GM10266 (cell line): ENCODE measurements around the gene MOGAT2.

Experiments used
- DNase-seq: peaks from one replicate; pipeline ENCODE4 v3.0.0; 2012; ENCODE audit errors: extremely low spot score
- CTCF ChIP-seq: IDR thresholded peaks from 2 replicates; pipeline ENCODE4 v1.5.1; 2012; ENCODE audit warnings: mild to moderate bottlenecking, low read depth; ENCODE audit not compliant: control insufficient read depth, insufficient read depth; ENCODE audit errors: missing control alignments

Gene MOGAT2

DNA sequence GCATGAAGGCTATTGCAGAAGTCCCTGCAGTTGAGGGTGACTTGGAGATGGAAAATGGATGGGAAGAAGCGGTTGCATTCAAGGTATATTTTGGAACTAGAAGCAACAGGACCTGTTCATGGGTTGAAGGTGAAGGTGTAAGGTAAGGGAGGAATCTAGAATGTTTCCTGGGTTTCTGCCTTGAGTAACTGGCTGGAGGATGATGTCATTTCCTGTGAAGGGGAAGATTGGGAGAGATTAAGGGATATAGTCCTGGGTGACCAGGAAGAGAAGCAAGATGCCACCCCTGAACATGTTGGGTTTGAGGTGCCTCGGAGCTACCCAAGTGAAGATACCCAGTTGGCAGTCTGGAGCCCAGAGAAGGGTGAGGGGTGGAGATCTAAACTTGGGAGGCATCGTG, 12.1 kb upstream of the MOGAT2 start:
- no peak for TF ChIP-seq CTCF
- no peak for DNase-seq

DNA sequence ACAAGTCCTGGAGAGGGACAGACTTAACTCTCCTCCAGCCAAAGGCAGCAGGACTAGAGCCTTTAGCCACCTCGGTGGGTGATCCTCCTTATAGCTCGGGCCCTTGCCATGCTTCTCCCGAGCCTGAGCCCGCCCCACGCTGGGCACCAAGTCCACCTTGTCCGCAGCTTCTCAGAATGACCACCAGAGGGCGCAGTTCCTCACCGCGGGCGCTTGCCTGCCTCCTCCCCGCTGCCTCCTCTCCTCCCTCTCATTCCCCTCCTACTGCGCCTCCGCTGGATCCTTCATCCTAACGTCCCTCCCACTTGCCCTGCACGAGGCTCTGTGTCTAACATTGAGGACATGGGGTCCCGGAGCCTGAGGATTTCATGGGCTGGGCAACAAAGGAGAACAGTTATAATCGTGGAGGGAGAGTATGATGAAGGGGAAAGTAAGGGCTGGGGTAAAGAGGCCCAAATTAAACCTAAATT, 11.3 kb upstream of the MOGAT2 start:
- TF ChIP-seq CTCF: peak; percentile 94

DNA sequence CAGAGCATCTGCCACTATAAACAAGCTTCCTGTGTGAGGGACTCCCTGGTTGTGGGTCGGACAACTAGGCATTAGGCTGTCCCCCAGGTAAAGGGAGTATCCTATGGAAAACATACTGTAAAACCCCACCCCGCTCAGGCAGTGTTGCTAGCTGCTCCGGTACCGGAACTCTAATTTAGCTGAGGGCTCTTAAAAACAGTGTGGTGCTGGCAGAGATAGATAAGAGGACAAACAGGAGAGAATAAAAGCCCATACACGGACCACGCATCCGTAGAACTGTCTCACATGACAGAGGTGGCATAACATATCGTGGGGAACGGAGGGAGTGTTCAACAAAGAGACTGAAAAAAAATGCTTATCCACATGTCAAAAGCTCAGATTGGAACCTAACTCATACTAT, 3.4 kb upstream of the MOGAT2 start:
- DNase-seq: no peak
- TF ChIP-seq CTCF: no peak

More for the DNA sequence above, 11.3 kb upstream of the MOGAT2 start:
- peak; percentile 74 for DNase-seq

- TF ChIP-seq CTCF: no peak
- DNase-seq: no peak
Observed at GRCh38 chr11:75715688-75716087, 1.9 kb upstream of the MOGAT2 start.

GRCh38 chr11:75716659-75717058, 979 bp upstream of the MOGAT2 start:
- no peak for TF ChIP-seq CTCF
- DNase-seq: no peak

DNA sequence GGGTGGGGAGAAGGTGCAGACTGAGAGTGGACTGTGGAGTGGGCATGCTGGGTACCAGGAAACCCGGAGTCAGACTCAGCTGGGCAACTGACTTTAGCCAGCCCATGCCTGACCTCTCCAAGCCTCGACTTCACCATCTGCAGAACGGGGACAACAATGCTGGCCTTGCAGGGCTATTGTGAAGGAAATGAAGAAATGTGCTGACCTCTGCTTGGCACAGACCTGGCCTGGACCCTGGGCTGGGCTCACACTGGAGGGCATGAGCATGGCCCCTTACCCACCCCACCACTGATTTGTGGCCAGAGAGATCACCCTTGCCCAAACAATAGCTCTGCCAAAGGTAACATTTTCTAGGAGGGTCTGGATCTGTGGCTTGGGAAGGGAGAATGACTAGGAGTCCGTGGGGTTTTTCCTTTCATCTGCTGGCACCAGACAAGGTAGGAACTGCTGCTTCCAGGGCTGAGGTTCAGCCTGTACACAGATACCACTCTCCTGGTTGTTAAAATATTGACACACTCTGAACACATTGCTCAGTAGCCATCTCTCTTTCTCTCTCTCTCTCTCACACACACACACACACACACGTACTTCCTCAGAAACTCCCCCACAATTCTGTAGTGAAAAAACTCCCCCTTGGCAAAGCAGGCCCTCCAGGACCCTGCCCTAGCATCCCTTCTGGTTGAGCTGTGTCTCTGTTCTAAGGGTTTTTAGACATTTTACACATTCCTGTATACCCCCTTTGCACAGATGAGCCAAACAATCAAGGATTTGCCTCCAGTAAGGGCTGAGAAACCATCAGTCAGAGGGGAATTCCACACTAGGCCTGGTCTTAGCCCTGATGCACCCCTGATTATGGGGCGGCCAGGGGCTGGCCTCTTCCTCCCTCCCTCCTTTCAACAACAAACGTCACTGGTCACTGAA, 1.0 kb downstream of the MOGAT2 start:
- TF ChIP-seq CTCF: no peak
- peak; percentile 47 for DNase-seq
